Measurements from ENCODE around the gene NOM1. TPM values are rescaled to one million over a fixed set of nuclear protein-coding genes. Genes with fewer than 3 reads are reported as not detected.
"Not testable (repeated sequence)": the region's sequence is repeated elsewhere in the genome, so short reads cannot be mapped to it uniquely, and the experiment has no call there.

The NOM1 gene
- total RNA-seq, 1 experiment from 2014 or later = 31.7 TPM

- H2BK20ac ChIP-seq (ENCODE audit: low read depth, low read length, poor library complexity, severe bottlenecking) = no peak overlapping the region
- H3K79me2 ChIP-seq (ENCODE audit: insufficient read depth, low read length) = no peaks in the 10 kb centered on the region
- H3K79me1 ChIP-seq (ENCODE audit: insufficient read depth, low read depth, low read length, poor library complexity, severe bottlenecking) = no peaks in the 10 kb centered on the region
- H3K4me1 Mint-ChIP-seq = peaks cover 0 to 2% of the 10 kb centered on the region in 2 experiments; a peak in 1 of 4 replicates
- no peak overlapping the region; the same call in 1 of the 2 replicates for H3K14ac ChIP-seq (ENCODE audit: insufficient read depth, low read length)
- H3K4ac ChIP-seq (ENCODE audit: low read depth, low read length) = no peak overlapping the region
- peaks cover 13 to 14% of the 10 kb centered on the region in 2 experiments for H3K9me3 Mint-ChIP-seq
- H3K36me3 Mint-ChIP-seq (ENCODE audit: insufficient read depth in 1 of 3, low read depth in 3 of 3) = peaks cover 3 to 7% (median 4%) of the 10 kb centered on the region in 3 experiments; a peak in 4 of 7 replicates
- TF ChIP-seq, protein P1, sequence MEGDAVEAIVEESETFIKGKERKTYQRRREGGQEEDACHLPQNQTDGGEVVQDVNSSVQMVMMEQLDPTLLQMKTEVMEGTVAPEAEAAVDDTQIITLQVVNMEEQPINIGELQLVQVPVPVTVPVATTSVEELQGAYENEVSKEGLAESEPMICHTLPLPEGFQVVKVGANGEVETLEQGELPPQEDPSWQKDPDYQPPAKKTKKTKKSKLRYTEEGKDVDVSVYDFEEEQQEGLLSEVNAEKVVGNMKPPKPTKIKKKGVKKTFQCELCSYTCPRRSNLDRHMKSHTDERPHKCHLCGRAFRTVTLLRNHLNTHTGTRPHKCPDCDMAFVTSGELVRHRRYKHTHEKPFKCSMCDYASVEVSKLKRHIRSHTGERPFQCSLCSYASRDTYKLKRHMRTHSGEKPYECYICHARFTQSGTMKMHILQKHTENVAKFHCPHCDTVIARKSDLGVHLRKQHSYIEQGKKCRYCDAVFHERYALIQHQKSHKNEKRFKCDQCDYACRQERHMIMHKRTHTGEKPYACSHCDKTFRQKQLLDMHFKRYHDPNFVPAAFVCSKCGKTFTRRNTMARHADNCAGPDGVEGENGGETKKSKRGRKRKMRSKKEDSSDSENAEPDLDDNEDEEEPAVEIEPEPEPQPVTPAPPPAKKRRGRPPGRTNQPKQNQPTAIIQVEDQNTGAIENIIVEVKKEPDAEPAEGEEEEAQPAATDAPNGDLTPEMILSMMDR (conservative IDR thresholded peaks at IDR 0.05) = no peak
- H4K8ac ChIP-seq (replicated peaks; ENCODE audit: insufficient read length, low read depth, low read length) = no peak overlapping the region
- H3T11ph ChIP-seq (ENCODE audit: low read length) = no peak overlapping the region
- no peak overlapping the region; a peak in 1 of 7 replicates for H3K27ac Mint-ChIP-seq
- H4K91ac ChIP-seq (ENCODE audit: insufficient read length, low read depth, low read length) = no peak overlapping the region
- no peak overlapping the region for H3K27ac ChIP-seq (ENCODE audit: insufficient read length, low read depth, low read length)
- no peak overlapping the region for H2BK5ac ChIP-seq (ENCODE audit: insufficient read length, low read length)
- H2BK120ac ChIP-seq (ENCODE audit: low read depth, low read length, poor library complexity, severe bottlenecking) = no peak overlapping the region
- H3K18ac ChIP-seq (ENCODE audit: insufficient read length, low read depth, low read length) = no peak overlapping the region
- H3K27me3 Mint-ChIP-seq (ENCODE audit: low read depth) = peaks cover 3% of the 10 kb centered on the region
- no CpG with 5 or more reads among the region's 5 CpGs for WGBS (ENCODE audit: extremely low coverage, insufficient read length, low lambda C conversion rate)
- H2BK15ac ChIP-seq (ENCODE audit: low read depth, low read length) = no peak overlapping the region
- H4K5ac ChIP-seq (ENCODE audit: insufficient read length, low read depth, low read length) = no peak overlapping the region
- H3K4me2 ChIP-seq (ENCODE audit: insufficient read depth, insufficient read length, low read length) = no peak overlapping the region
- H3K56ac ChIP-seq (ENCODE audit: insufficient read length, low read depth, low read length) = no peak overlapping the region
- no peaks in the 10 kb centered on the region for H3K23me2 ChIP-seq (ENCODE audit: insufficient read length, low read depth, low read length, poor library complexity, severe bottlenecking)
- H2BK12ac ChIP-seq (ENCODE audit: insufficient read length, low read depth, low read length) = no peak overlapping the region
- H2AK5ac ChIP-seq (ENCODE audit: insufficient read length, low read length) = no peak overlapping the region
- peaks cover 4% of the 10 kb centered on the region for H3K9me3 ChIP-seq (ENCODE audit: control insufficient read depth, low read depth, low read length)
- no peaks in the 10 kb centered on the region for H3K27me3 ChIP-seq (ENCODE audit: insufficient read depth, low read length)
- H4K20me1 ChIP-seq (ENCODE audit: control insufficient read depth, insufficient read depth, insufficient read length) = no peaks in the 10 kb centered on the region
- no peak overlapping the region for H3K23ac ChIP-seq (ENCODE audit: insufficient read length, low read depth, low read length)
- no peaks in the 10 kb centered on the region for H3K4me1 ChIP-seq (ENCODE audit: insufficient read depth, low read length)
- H3K9ac ChIP-seq (ENCODE audit: extremely low read depth, insufficient read length, low read length) = no peak overlapping the region
- no peak for DNase-seq
- no peak overlapping the region for H2AFZ ChIP-seq (ENCODE audit: low read length)
- no peak overlapping the region for H3K4me3 Mint-ChIP-seq
These were observed 29.4 kb upstream of the NOM1 start for GRCh38 chr7:156920076-156920475.

- not testable (repeated sequence) for H3K23ac ChIP-seq (ENCODE audit: insufficient read length, low read depth, low read length); H2BK12ac ChIP-seq (ENCODE audit: insufficient read length, low read depth, low read length); H2AFZ ChIP-seq (ENCODE audit: low read length); H3K4ac ChIP-seq (ENCODE audit: low read depth, low read length); H2BK120ac ChIP-seq (ENCODE audit: low read depth, low read length, poor library complexity, severe bottlenecking); H3K9me3 Mint-ChIP-seq; H2BK20ac ChIP-seq (ENCODE audit: low read depth, low read length, poor library complexity, severe bottlenecking); H4K91ac ChIP-seq (ENCODE audit: insufficient read length, low read depth, low read length); H3K56ac ChIP-seq (ENCODE audit: insufficient read length, low read depth, low read length); H4K5ac ChIP-seq (ENCODE audit: insufficient read length, low read depth, low read length); H3K79me2 ChIP-seq (ENCODE audit: insufficient read depth, low read length); H3K9me3 ChIP-seq (ENCODE audit: control insufficient read depth, low read depth, low read length); H3K4me2 ChIP-seq (ENCODE audit: insufficient read depth, insufficient read length, low read length); H3T11ph ChIP-seq (ENCODE audit: low read length); H3K4me1 Mint-ChIP-seq; H3K23me2 ChIP-seq (ENCODE audit: insufficient read length, low read depth, low read length, poor library complexity, severe bottlenecking); H4K8ac ChIP-seq (replicated peaks; ENCODE audit: insufficient read length, low read depth, low read length); DNase-seq; H3K27me3 ChIP-seq (ENCODE audit: insufficient read depth, low read length); H3K4me1 ChIP-seq (ENCODE audit: insufficient read depth, low read length); H3K27ac ChIP-seq (ENCODE audit: insufficient read length, low read depth, low read length); H3K36me3 Mint-ChIP-seq (ENCODE audit: insufficient read depth in 1 of 3, low read depth in 3 of 3); H3K79me1 ChIP-seq (ENCODE audit: insufficient read depth, low read depth, low read length, poor library complexity, severe bottlenecking); H3K27me3 Mint-ChIP-seq (ENCODE audit: low read depth); H4K20me1 ChIP-seq (ENCODE audit: control insufficient read depth, insufficient read depth, insufficient read length); H3K9ac ChIP-seq (ENCODE audit: extremely low read depth, insufficient read length, low read length); H3K18ac ChIP-seq (ENCODE audit: insufficient read length, low read depth, low read length); H2BK5ac ChIP-seq (ENCODE audit: insufficient read length, low read length); H2AK5ac ChIP-seq (ENCODE audit: insufficient read length, low read length); H3K4me3 Mint-ChIP-seq; H2BK15ac ChIP-seq (ENCODE audit: low read depth, low read length); H3K14ac ChIP-seq (ENCODE audit: insufficient read depth, low read length)
- peak overlapping the region in 1 of 3 experiments; percentile 13; a peak in 1 of 7 replicates for H3K27ac Mint-ChIP-seq
- no CpG with 5 or more reads among the region's 24 CpGs for WGBS (ENCODE audit: extremely low coverage, insufficient read length, low lambda C conversion rate)
These were observed 28.8 kb upstream of the NOM1 start for GRCh38 chr7:156920487-156921373.

Measured in H9 (cell line).